HCT116 (cell line): ENCODE data around the gene THYN1. TPM values are rescaled to one million over a fixed set of nuclear protein-coding genes. Genes with fewer than 3 reads are reported as not detected.

ENCODE experiments used
- ATAC-seq: fragments of 200-7000 bp; cut with Tn5 transposase; 2 replicates; pipeline ENCODE4 v1.9.1; 2020; ENCODE audit warnings: mild to moderate bottlenecking, moderate library complexity
- BruUV-seq: library from RNA; stranded (reverse); fragments of 400-500 nt; replicated peaks from 2 replicates; lab custom pipeline; 2021; lab: Mats Ljungman, UMichigan
- CTCF ChIA-PET: fragments of 300-600 bp; sonication (Branson Sonifier 250); formaldehyde crosslinking; loops from one replicate; lab custom pipeline; 2021; ENCODE audit warnings: antibody characterized with exemption; lab: Charles Lee
- POLR2A ChIA-PET: fragments of 300-600, 350-600 bp; sonication (Branson Sonifier 250); formaldehyde crosslinking; loops from one replicate; lab custom pipeline; 2021; ENCODE audit warnings: antibody characterized with exemption; lab: Charles Lee
- RAD21 ChIA-PET, 2 experiments: fragments of 300-600 bp; sonication (Branson Sonifier 250); formaldehyde crosslinking; loops; one replicate each; lab custom pipeline; 2023; ENCODE audit warnings: low total read pairs in 2 of 2; ENCODE audit not compliant: uncharacterized antibody in 2 of 2, unreplicated experiment in 2 of 2, low non-redundant PET in 1 of 2; lab: Charles Lee
- DNase-seq: peaks from one replicate; pipeline ENCODE4 v3.0.0-alpha.2; 2010; ENCODE audit warnings: low read depth, low spot score
- H2AFZ ChIP-seq: fragments of 200-600 bp; shearing (Covaris generic), sonication (generic); 2 replicates; pipeline ENCODE4 v1.6.1; 2017; ENCODE audit warnings: low read depth, mixed run types, mixed read lengths, antibody characterized with exemption, low read length; ENCODE audit not compliant: poor library complexity, severe bottlenecking
- H3K27ac ChIP-seq: 2 replicates; pipeline ENCODE4 v1.5.1; 2012; ENCODE audit warnings: low read depth, low read length
- H3K27me3 ChIP-seq: fragments of 200-600 bp; sonication (generic); 2 replicates; pipeline ENCODE4 v1.6.1; 2016; ENCODE audit warnings: mixed run types, low read length, mixed read lengths; ENCODE audit not compliant: insufficient read depth
- H3K36me3 ChIP-seq, 2 experiments: fragments of 200-500 bp in 1 of 2; fragments of 200-600 bp in 1 of 2; sonication (Bioruptor generic) in 1 of 2; sonication (generic) in 1 of 2; 2 replicates each; pipeline versions ENCODE4 v1.5.1 to v1.6.1; 2014 to 2016; ENCODE audit warnings: low read length in 2 of 2, inconsistent platforms in 1 of 2, mixed read lengths in 1 of 2, mixed run types in 1 of 2; ENCODE audit not compliant: insufficient read depth in 2 of 2, control insufficient read depth in 1 of 2
- H3K4me1 ChIP-seq, 2 experiments: fragments of 200-600 bp in 1 of 2; sonication (generic) in 1 of 2; 2 replicates each; pipeline versions ENCODE4 v1.5.1 to v1.6.1; 2012 to 2017; ENCODE audit warnings: low read length in 2 of 2, inconsistent platforms in 1 of 2, mild to moderate bottlenecking in 1 of 2, mixed read lengths in 1 of 2, mixed run types in 1 of 2, moderate library complexity in 1 of 2; ENCODE audit not compliant: insufficient read depth in 2 of 2, control insufficient read depth in 1 of 2
- H3K4me2 ChIP-seq: fragments of 200-600 bp; sonication (generic); 2 replicates; pipeline ENCODE4 v1.6.1; 2017; ENCODE audit warnings: mixed run types, low read length, mixed read lengths
- H3K4me3 ChIP-seq, 2 experiments: fragments of 200-600 bp in 1 of 2; sonication (generic) in 1 of 2; replicated peaks in 1 of 2; 2 replicates each; pipeline ENCODE4 v1.5.1; 2011 to 2016; ENCODE audit warnings: low read length in 2 of 2, control low read depth in 1 of 2, low read depth in 1 of 2, mild to moderate bottlenecking in 1 of 2, mixed read lengths in 1 of 2, mixed run types in 1 of 2
- H3K79me2 ChIP-seq: fragments of 200-600 bp; sonication (generic); 2 replicates; pipeline ENCODE4 v1.6.1; 2017; ENCODE audit warnings: mild to moderate bottlenecking, mixed run types, low read length, moderate library complexity, mixed read lengths; ENCODE audit not compliant: insufficient read depth
- H3K9ac ChIP-seq: fragments of 200-600 bp; sonication (generic); 2 replicates; pipeline ENCODE4 v1.6.1; 2016; ENCODE audit warnings: low read length, mixed read lengths
- H3K9me2 ChIP-seq: fragments of 200-600 bp; sonication (generic), shearing (Covaris generic); 2 replicates; pipeline ENCODE4 v1.6.1; 2017; ENCODE audit warnings: mixed run types, mild to moderate bottlenecking, moderate library complexity; ENCODE audit not compliant: insufficient read depth
- H3K9me3 ChIP-seq, 2 experiments: fragments of 200-500 bp in 1 of 2; fragments of 200-600 bp in 1 of 2; sonication (Bioruptor generic) in 1 of 2; sonication (generic) in 1 of 2; 2 replicates each; pipeline ENCODE4 v1.6.1; 2014 to 2017; ENCODE audit warnings: low read length in 2 of 2, mixed read lengths in 2 of 2, inconsistent platforms in 1 of 2, low read depth in 1 of 2, mild to moderate bottlenecking in 1 of 2, mixed run types in 1 of 2, moderate library complexity in 1 of 2; ENCODE audit not compliant: control insufficient read depth in 1 of 2, insufficient read depth in 1 of 2
- H4K20me1 ChIP-seq: fragments of 200-600 bp; sonication (generic), shearing (Covaris generic); 2 replicates; pipeline ENCODE4 v1.6.1; 2017; ENCODE audit warnings: mixed run types, mild to moderate bottlenecking, moderate library complexity; ENCODE audit not compliant: insufficient read depth
- CBX3 ChIP-seq: IDR thresholded peaks from 2 replicates; pipeline ENCODE4 v1.6.1; 2012; ENCODE audit warnings: low read depth
- ELF1 ChIP-seq: IDR thresholded peaks from 2 replicates; pipeline ENCODE4 v1.6.1; 2012; ENCODE audit warnings: low read depth, borderline replicate concordance
- FOSL1 ChIP-seq: IDR thresholded peaks from 2 replicates; pipeline ENCODE4 v1.6.1; 2012; ENCODE audit warnings: low read depth
- RAD21 ChIP-seq: IDR thresholded peaks from 2 replicates; pipeline ENCODE4 v1.6.1; 2012; ENCODE audit warnings: low read depth, mild to moderate bottlenecking
- TCF7L2 ChIP-seq: IDR thresholded peaks from 2 replicates; pipeline ENCODE4 v1.7.0; 2011; ENCODE audit warnings: borderline replicate concordance, inconsistent platforms; ENCODE audit not compliant: insufficient read depth, insufficient read length; ENCODE audit errors: extremely low read depth
- YY1 ChIP-seq: IDR thresholded peaks from 2 replicates; pipeline ENCODE4 v1.6.1; 2011; ENCODE audit warnings: low read length, low read depth, moderate library complexity, mild to moderate bottlenecking; ENCODE audit not compliant: insufficient replicate concordance; ENCODE audit errors: extremely low read depth
- intact Hi-C: fragments of 100-400 bp; cut with micrococcal nuclease; formaldehyde crosslinking; loops from 2 replicates; pipeline ENCODE4 v1.10.0; 2022
- total RNA-seq: library from RNA; stranded (reverse); gene quantifications from one replicate; pipeline ENCODE4 v1.2.1, GENCODE V29; 2021; ENCODE audit not compliant: unreplicated experiment
- TF ChIP-seq, protein P1 (sequence below): IDR thresholded peaks from 2 replicates; pipeline ENCODE4 v1.6.1; 2012
- TF ChIP-seq, protein P2 (sequence below), 3 experiments: fragments of 200-600 bp in 1 of 3; sonication (generic) in 1 of 3; IDR thresholded peaks in 2 of 3; conservative IDR thresholded peaks in 1 of 3; 2 replicates each; pipeline ENCODE4 v1.5.1; 2012 to 2017; ENCODE audit warnings: low read depth in 2 of 3, low read length in 2 of 3, antibody characterized with exemption in 1 of 3, borderline replicate concordance in 1 of 3, control low read depth in 1 of 3, mild to moderate bottlenecking in 1 of 3, mixed read lengths in 1 of 3, mixed run types in 1 of 3, moderate library complexity in 1 of 3; ENCODE audit not compliant: insufficient read depth in 1 of 3
- TF ChIP-seq, protein P3 (sequence below): IDR thresholded peaks from 2 replicates; pipeline ENCODE4 v1.6.1; 2011; ENCODE audit warnings: mild to moderate bottlenecking, low read length, moderate library complexity; ENCODE audit not compliant: insufficient replicate concordance; ENCODE audit errors: extremely low read depth
- TF ChIP-seq, protein P4 (sequence below): IDR thresholded peaks from 2 replicates; pipeline ENCODE4 v1.6.1; 2012; ENCODE audit warnings: low read depth

THYN1 gene
- total RNA-seq, 1 experiment from 2014 or later: 32.2 TPM

- BruUV-seq: no TSS peak
- no peaks in the 10 kb centered on the region for H4K20me1 ChIP-seq
- no peak overlapping the region for H3K27ac ChIP-seq
- no peaks in the 10 kb centered on the region for H3K27me3 ChIP-seq
- H3K9me3 ChIP-seq: no peaks in the 10 kb centered on the region
- H2AFZ ChIP-seq: no peak overlapping the region
- RAD21 ChIA-PET: no interaction called here
- CTCF ChIA-PET: no interaction called here
- ATAC-seq (no peak), DNase-seq (no peak)
- H3K4me2 ChIP-seq: no peak overlapping the region
- TF ChIP-seq, protein P1, sequence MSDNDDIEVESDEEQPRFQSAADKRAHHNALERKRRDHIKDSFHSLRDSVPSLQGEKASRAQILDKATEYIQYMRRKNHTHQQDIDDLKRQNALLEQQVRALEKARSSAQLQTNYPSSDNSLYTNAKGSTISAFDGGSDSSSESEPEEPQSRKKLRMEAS: no peak
- TF ChIP-seq, protein P2, sequence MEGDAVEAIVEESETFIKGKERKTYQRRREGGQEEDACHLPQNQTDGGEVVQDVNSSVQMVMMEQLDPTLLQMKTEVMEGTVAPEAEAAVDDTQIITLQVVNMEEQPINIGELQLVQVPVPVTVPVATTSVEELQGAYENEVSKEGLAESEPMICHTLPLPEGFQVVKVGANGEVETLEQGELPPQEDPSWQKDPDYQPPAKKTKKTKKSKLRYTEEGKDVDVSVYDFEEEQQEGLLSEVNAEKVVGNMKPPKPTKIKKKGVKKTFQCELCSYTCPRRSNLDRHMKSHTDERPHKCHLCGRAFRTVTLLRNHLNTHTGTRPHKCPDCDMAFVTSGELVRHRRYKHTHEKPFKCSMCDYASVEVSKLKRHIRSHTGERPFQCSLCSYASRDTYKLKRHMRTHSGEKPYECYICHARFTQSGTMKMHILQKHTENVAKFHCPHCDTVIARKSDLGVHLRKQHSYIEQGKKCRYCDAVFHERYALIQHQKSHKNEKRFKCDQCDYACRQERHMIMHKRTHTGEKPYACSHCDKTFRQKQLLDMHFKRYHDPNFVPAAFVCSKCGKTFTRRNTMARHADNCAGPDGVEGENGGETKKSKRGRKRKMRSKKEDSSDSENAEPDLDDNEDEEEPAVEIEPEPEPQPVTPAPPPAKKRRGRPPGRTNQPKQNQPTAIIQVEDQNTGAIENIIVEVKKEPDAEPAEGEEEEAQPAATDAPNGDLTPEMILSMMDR (IDR thresholded peaks at IDR 0.05 in 2 of 3, conservative IDR thresholded peaks at IDR 0.05 in 1 of 3; ENCODE audit: borderline replicate concordance in 1 of 3, insufficient read depth in 1 of 3, low read depth in 2 of 3, low read length in 2 of 3): no peak
- TF ChIP-seq YY1 (no peak), RAD21 (no peak)
- H3K79me2 ChIP-seq: no peaks in the 10 kb centered on the region
- POLR2A ChIA-PET: no interaction called here
- H3K9me2 ChIP-seq: no peaks in the 10 kb centered on the region
- H3K9ac ChIP-seq: no peak overlapping the region
- no peaks in the 10 kb centered on the region for H3K4me1 ChIP-seq
- intact Hi-C loops: no loop called here
- no peak overlapping the region for H3K4me3 ChIP-seq
- H3K36me3 ChIP-seq: peaks cover 19 to 21% of the 10 kb centered on the region in 2 experiments
Measured at GRCh38 chr11:134246678-134247077, 6.5 kb downstream of the THYN1 start.

DNA sequence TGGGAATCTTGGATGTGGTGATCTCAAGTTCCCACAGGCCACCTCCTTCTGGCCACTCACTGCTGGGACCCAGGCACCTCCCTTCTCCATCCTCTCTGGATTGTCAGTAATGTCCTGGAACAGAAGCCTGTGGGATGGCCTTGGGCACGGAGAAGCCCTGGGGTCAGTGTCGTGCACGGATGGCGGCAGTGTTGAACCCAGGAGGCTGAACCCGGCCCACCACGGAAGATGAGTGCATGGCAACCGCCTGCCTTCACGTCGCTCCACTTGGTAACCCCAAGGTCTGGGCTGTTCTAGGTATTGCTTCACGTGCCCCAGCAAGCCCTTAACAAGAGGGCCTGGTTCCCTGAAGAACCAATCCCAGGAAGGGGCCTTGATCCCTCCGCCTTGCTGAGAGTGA is 7.1 kb downstream of the THYN1 start:
- Histone ChIP-seq H3K9ac (no peak overlapping the region), H3K4me1 (no peaks in the 10 kb centered on the region), H4K20me1 (no peaks in the 10 kb centered on the region), H3K9me2 (no peaks in the 10 kb centered on the region), H3K4me2 (no peak overlapping the region), H3K27me3 (no peaks in the 10 kb centered on the region), H3K27ac (no peak overlapping the region), H3K9me3 (no peaks in the 10 kb centered on the region), H2AFZ (no peak overlapping the region), H3K79me2 (no peaks in the 10 kb centered on the region), H3K4me3 (no peak overlapping the region)
- ChIA-PET POLR2A (no interaction called here), CTCF (no interaction called here)
- intact Hi-C loops: no loop called here
- BruUV-seq: no TSS peak
- no peak for ATAC-seq
- TF ChIP-seq, protein P3, sequence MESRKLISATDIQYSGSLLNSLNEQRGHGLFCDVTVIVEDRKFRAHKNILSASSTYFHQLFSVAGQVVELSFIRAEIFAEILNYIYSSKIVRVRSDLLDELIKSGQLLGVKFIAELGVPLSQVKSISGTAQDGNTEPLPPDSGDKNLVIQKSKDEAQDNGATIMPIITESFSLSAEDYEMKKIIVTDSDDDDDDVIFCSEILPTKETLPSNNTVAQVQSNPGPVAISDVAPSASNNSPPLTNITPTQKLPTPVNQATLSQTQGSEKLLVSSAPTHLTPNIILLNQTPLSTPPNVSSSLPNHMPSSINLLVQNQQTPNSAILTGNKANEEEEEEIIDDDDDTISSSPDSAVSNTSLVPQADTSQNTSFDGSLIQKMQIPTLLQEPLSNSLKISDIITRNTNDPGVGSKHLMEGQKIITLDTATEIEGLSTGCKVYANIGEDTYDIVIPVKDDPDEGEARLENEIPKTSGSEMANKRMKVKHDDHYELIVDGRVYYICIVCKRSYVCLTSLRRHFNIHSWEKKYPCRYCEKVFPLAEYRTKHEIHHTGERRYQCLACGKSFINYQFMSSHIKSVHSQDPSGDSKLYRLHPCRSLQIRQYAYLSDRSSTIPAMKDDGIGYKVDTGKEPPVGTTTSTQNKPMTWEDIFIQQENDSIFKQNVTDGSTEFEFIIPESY: no peak
- TF ChIP-seq YY1 (no peak), CBX3 (no peak), TCF7L2 (no peak), FOSL1 (no peak), ELF1 (no peak)
- TF ChIP-seq, protein P4, sequence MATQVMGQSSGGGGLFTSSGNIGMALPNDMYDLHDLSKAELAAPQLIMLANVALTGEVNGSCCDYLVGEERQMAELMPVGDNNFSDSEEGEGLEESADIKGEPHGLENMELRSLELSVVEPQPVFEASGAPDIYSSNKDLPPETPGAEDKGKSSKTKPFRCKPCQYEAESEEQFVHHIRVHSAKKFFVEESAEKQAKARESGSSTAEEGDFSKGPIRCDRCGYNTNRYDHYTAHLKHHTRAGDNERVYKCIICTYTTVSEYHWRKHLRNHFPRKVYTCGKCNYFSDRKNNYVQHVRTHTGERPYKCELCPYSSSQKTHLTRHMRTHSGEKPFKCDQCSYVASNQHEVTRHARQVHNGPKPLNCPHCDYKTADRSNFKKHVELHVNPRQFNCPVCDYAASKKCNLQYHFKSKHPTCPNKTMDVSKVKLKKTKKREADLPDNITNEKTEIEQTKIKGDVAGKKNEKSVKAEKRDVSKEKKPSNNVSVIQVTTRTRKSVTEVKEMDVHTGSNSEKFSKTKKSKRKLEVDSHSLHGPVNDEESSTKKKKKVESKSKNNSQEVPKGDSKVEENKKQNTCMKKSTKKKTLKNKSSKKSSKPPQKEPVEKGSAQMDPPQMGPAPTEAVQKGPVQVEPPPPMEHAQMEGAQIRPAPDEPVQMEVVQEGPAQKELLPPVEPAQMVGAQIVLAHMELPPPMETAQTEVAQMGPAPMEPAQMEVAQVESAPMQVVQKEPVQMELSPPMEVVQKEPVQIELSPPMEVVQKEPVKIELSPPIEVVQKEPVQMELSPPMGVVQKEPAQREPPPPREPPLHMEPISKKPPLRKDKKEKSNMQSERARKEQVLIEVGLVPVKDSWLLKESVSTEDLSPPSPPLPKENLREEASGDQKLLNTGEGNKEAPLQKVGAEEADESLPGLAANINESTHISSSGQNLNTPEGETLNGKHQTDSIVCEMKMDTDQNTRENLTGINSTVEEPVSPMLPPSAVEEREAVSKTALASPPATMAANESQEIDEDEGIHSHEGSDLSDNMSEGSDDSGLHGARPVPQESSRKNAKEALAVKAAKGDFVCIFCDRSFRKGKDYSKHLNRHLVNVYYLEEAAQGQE: no peak
- TF ChIP-seq, all 23 proteins: peak for 0
- RAD21 ChIA-PET: no interaction called here
- no peak for DNase-seq
- H3K36me3 ChIP-seq: peaks cover 19 to 24% of the 10 kb centered on the region in 2 experiments
